Esophagus squamous epithelium (tissue), 4 donors: Measurements from ENCODE around the gene PRC1.

Source experiments
- POLR2A ChIP-seq, 4 donors: fragments of 450-650 bp; IDR thresholded peaks; one replicate each; pipeline ENCODE4 v1.6.1; 2017; ENCODE audit warnings: antibody characterized with exemption in 4 of 4, mild to moderate bottlenecking in 4 of 4, moderate library complexity in 3 of 4
- TF ChIP-seq, protein P1 (sequence below), 6 experiments: fragments of 450-650 bp in 4 of 6; fragments of 200-600 bp in 2 of 6; sonication (generic) in 2 of 6; IDR thresholded peaks; one replicate each; pipeline ENCODE4 v1.5.1; 2016 to 2019; ENCODE audit warnings: antibody characterized with exemption in 6 of 6, mild to moderate bottlenecking in 4 of 6, moderate library complexity in 4 of 6

GRCh38 chr15:90947577-90948357 is 46.6 kb downstream of the PRC1 start:
- TF ChIP-seq, protein P1, sequence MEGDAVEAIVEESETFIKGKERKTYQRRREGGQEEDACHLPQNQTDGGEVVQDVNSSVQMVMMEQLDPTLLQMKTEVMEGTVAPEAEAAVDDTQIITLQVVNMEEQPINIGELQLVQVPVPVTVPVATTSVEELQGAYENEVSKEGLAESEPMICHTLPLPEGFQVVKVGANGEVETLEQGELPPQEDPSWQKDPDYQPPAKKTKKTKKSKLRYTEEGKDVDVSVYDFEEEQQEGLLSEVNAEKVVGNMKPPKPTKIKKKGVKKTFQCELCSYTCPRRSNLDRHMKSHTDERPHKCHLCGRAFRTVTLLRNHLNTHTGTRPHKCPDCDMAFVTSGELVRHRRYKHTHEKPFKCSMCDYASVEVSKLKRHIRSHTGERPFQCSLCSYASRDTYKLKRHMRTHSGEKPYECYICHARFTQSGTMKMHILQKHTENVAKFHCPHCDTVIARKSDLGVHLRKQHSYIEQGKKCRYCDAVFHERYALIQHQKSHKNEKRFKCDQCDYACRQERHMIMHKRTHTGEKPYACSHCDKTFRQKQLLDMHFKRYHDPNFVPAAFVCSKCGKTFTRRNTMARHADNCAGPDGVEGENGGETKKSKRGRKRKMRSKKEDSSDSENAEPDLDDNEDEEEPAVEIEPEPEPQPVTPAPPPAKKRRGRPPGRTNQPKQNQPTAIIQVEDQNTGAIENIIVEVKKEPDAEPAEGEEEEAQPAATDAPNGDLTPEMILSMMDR (IDR thresholded peaks at IDR 0.05), result no peak
- no peak for TF ChIP-seq POLR2A (IDR thresholded peaks at IDR 0.05)
